Sciatic nerve (tissue), 2 donors: ENCODE results near the gene VSIR. TPM values are rescaled to one million over a fixed set of nuclear protein-coding genes. Genes with fewer than 3 reads are reported as not detected.

ENCODE experiments used
- ATAC-seq: fragments of 200-7000 bp; cut with Tn5 transposase; one replicate; pipeline ENCODE4 v1.9.1; 2020; ENCODE audit warnings: mild to moderate bottlenecking, moderate library complexity
- DNase-seq: peaks from one replicate; pipeline ENCODE4 v3.0.0-alpha.2; 2020; ENCODE audit warnings: low spot score
- intact Hi-C: fragments of 100-400 bp; cut with DNase I; formaldehyde crosslinking; loops from one replicate; pipeline ENCODE4 v1.14.2; 2022
- total RNA-seq: library from RNA; stranded (reverse); fragmentation: NEBNext Ultra II Directional; extraction: Animal tissue kit (Norgen Biotek cat#: 25700); gene quantifications from one replicate; pipeline ENCODE4 v1.2.1, GENCODE V29; 2021
- donor health status: DM: no; HTN: no; CAD: no.
- donor health status: DM: no; HTN: no; CAD: no.

Gene VSIR
- total RNA-seq, 1 donor from 2014 or later, result 171 TPM

DNA sequence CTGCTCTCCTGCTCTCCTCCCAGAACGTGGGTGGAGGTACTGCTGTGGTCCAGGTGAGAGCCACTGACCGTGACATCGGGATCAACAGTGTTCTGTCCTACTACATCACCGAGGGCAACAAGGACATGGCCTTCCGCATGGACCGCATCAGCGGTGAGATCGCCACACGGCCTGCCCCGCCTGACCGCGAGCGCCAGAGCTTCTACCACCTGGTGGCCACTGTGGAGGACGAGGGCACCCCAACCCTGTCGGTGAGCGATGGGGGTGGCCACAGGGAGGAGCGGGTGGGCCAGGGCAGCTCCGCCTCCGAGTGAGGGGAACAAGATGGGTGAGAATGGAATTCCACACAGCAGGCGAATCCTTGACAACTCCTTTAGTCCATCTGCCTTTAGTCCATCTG is 31.6 kb downstream of the VSIR start:
- no peak for DNase-seq
- intact Hi-C loops, result no loop called here
- ATAC-seq, result no peak

GRCh38 chr10:71741029-71741428 is 32.3 kb downstream of the VSIR start:
- no peak for DNase-seq
- ATAC-seq, result no peak
- intact Hi-C loops, result no loop called here

GRCh38 chr10:71740069-71740653 is 33.2 kb downstream of the VSIR start:
- ATAC-seq (peak; percentile 35), DNase-seq (peak; percentile 81)
- intact Hi-C loops, result no loop called here

- DNase-seq (no peak), ATAC-seq (no peak)
- intact Hi-C loops, result no loop called here
Observed at GRCh38 chr10:71739358-71739900, 33.9 kb downstream of the VSIR start.

GRCh38 chr10:71737834-71738197 is 35.5 kb downstream of the VSIR start:
- intact Hi-C loops, result no loop called here
- DNase-seq, result no peak
- ATAC-seq, result no peak

DNA sequence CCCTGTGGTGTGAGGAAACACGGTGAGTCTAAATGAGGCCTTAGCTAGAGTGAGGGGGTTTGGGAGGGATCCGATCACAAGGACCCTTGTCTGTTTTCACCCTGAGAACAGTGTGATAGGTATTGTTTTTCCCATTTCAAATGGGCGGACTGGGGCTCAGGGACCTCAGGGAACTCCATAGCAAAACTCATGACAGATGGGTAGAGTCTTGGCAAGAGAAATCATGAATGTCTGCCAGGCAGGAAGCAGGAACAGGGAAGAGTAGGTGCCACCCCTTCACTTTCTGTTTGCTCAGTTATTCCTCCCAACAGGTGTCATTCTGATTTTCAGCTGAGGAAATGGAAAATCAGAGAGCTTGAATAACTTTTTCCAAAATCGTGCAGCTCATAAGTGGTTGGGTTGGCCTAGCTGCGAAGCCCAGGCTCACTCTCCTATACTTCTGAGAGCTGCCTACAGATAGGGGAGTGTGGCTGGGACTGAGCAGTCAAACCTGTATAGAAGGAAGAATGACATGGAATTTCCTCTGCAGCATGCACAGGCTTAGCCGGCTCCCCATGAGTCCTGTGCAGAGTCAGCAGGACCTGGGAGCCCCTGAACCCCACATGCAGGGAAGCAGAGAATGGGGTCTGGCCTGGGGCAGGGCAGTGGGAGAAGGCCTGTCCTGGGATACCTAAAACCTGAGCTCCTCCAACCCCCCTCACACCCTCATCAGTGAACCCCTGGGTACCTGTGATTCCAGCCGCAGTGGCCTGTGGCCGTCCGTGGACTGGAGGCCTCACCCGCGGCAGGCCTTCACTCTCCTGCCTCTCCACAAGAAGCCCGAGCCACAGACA is 36.1 kb downstream of the VSIR start:
- no peak for DNase-seq
- intact Hi-C loops, result no loop called here
- ATAC-seq, result no peak

- ATAC-seq, result no peak
- intact Hi-C loops, result no loop called here
- no peak for DNase-seq
Observed at GRCh38 chr10:71736570-71736952, 36.8 kb downstream of the VSIR start.

GRCh38 chr10:71735709-71736569 is 37.4 kb downstream of the VSIR start:
- DNase-seq, result no peak

GRCh38 chr10:71734797-71735196 is 38.5 kb downstream of the VSIR start:
- DNase-seq, result no peak
- no peak for ATAC-seq
- intact Hi-C loops, result no loop called here

More at GRCh38 chr10:71735709-71736569, 37.4 kb downstream of the VSIR start:
- ATAC-seq, result peak; percentile 23
- intact Hi-C loops, result no loop called here

GRCh38 chr10:71731791-71732190 is 41.5 kb downstream of the VSIR start:
- DNase-seq (no peak), ATAC-seq (no peak)
- intact Hi-C loops, result no loop called here

DNA sequence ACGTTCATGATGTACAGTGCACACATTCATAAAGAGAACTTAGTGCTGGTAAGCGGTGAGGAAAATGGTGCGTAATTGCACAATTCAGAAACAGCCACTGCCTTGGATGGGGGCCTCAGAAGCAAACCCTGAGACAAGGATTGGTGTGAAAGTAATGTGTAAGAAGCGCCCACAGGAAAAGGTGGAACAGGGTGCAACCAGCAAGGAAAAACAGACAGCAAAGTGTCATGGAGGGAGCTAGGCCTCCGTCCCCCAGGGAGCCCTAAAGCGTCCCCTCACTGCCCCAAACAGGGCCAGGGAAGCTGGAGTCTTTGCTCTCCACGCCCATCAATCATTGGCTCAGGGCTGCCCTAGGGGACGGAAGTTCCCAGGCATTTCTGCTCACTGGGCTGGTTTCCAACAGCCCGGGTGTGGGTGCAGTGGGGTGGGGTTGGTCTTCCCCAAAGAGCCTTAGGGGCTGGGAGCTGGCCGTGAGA is 44.1 kb downstream of the VSIR start:
- ATAC-seq, result peak; percentile 54
- intact Hi-C loops, result no loop called here
- no peak for DNase-seq

GRCh38 chr10:71727738-71728737 is 45.3 kb downstream of the VSIR start:
- ATAC-seq (peak; percentile 59), DNase-seq (no peak)
- intact Hi-C loops, result no loop called here

DNA sequence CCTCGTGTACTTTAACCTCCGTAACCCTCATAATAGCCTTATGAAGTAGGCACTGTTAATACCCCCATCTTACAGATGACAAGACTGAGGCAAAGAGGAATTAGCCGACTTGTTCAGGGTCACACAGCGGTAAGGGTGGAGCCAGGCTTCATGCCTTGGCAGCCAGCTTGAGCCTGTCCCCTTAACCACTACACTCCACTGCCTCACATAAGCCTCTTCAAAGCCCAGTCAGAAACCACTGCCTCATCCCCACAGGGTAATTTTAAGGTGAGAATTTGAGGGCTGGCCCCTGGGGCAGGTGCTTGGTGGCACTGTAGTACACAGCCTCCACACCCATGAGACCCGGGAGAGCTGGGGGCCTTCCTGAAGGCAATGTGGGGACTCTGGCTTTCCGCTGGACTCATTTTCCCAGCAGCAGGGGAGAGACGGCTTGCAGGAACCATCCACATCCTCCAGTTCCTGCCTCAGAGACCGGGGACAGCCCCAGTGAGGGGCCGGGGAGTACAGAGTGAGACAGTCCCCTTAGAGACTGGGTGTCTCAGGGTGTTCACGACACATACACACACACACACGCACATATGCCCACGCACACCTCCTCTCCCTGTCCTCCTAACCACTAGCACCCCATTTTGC is 46.1 kb downstream of the VSIR start:
- DNase-seq (no peak), ATAC-seq (peak; percentile 9)
- intact Hi-C loops, result no loop called here

DNA sequence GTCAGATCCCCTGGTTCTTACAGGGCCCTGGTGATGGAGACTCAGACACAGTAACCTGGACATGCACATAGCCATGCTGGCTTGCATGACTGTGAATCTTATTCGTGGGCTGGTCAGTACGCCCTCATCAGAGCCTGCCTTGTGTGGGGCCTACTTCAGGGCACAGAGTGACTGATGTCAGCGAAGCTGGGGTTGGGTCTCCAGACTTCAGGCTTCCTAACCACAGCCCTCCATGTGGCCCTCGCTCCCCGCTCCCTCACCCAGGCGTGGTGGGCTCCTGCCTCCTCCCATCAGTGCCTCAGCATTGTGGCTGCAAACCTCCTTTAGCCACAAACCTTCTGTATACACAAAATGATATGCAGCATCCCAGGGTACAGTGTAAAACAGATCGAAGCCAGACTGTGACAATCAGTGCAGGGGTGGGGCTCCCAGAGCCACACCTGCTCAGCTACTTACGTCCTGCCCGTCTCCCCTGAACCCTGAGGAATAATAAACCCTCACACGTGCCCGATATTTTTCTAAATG is 46.7 kb downstream of the VSIR start:
- ATAC-seq, result no peak
- DNase-seq, result no peak

GRCh38 chr10:71725998-71726579 is 47.2 kb downstream of the VSIR start:
- no peak for DNase-seq
- ATAC-seq, result no peak
- intact Hi-C loops, result no loop called here

More for the DNA sequence above, 46.7 kb downstream of the VSIR start:
- intact Hi-C loops, result no loop called here

DNA sequence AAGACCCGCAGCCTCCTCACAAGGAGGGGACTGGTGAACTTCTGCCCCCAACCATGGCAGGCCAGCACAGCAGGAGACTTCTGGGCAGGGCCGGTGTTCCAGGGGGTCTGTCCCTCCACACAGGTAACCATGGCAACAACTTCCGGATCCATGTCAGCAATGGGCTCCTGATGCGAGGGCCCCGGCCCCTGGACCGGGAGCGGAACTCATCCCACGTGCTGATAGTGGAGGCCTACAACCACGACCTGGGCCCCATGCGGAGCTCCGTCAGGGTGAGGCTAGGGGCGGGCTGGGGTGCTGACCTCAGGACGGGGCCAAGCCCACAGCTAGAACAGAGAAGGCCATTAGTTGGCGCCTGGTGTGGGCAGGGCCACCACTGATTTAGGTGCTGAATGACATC is 48.1 kb downstream of the VSIR start:
- DNase-seq, result no peak
- intact Hi-C loops, result no loop called here
- no peak for ATAC-seq

DNA sequence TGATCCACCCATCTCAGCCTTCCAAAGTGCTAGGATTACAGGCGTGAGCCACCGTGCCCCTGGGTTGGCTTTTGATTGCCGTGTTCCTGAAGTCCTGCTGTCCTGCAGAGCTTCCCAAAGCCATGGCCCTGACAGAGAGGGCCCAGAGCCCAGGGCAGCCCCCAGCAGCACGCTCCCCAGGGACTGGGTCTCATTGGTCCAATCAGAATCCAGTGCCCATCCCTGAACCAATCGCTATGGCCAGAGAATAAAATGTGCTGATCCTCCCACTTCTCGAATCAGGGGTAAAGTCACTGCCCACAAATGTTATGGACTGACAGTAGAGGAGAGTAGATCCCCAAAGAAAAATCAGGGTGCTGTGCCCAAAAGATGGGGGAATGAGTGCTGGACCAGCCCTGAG is 48.8 kb downstream of the VSIR start:
- intact Hi-C loops, result no loop called here
- no peak for DNase-seq
- ATAC-seq, result no peak
